ENCODE measurements around the gene RPL3. TPM values are rescaled to one million over a fixed set of nuclear protein-coding genes. Genes with fewer than 3 reads are reported as not detected.
"Not testable (repeated sequence)": the region's sequence is repeated elsewhere in the genome, so short reads cannot be mapped to it uniquely, and the experiment has no call there.

RPL3 gene
- polyA plus RNA-seq, 1 donor: 2,719 TPM

DNA sequence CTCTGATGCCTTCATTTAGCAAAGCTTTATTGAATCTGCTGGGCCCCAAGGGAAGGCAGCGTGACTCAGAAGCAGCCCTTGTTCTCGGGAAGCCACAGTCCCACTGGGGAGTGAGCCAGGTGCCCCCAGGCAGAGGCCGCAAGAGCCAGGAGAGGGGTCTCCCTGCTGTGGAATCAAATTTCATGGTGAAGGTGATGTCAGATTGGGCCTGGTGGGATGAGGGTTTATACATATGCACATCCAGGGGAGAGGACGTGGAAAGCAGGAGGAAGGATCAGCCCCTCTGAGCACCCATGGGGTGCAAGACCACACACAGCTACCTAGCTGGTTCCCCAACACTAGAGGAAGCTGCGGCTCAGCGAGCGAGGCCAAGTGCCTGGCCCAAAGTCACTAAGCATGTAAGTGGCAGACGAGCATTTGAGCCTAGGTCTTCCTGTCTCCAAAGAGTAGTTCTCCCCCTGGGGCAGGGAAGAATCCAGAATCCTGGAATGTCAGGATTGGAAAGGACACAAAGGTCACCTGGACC lies 32.3 kb upstream of the RPL3 start:
- no peak for DNase-seq

GRCh38 chr22:39350757-39351688 lies 31.6 kb upstream of the RPL3 start:
- DNase-seq: no peak

DNA sequence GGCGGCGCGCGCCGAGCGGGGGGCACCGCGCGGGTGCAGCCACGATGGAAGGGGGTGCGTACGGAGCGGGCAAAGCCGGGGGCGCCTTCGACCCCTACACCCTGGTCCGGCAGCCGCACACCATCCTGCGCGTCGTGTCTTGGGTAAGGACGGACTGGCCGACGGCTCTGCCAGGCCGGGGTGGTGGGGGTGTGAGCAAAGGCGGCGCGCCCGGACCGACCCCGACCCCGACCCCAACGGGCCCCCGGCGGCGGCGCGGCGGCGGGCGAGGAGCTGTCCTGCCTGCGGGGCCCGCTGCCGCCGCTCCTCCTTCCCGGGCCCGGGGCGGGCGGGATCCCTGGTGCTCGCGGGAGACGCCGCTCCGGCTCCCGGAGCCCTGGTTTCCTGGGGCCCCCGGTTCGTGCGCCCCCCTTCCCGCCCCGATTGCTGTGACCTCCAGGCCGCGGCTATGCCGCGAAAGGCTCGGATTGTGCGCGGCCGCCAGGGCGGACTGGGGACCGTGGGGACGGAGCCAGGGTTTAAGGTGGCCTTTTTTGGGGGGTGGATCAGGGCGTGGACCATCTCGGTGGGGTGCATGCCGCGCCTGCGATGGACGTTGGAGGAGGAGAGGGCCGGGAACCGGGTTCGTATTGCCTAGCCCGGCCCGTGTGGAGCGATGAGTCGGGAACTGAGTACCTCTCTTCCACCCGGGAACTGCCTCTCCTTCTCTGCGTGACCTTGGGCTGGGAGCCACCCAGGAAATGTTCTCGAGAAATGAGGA lies 30.7 kb upstream of the RPL3 start, which contains the start of gene SYNGR1:
Gene SYNGR1 (plus strand): TSS at position 25 of the 760 bp plus-strand sequence. CDS start 20 bp downstream, at position 45.
- no peak for DNase-seq

- peak; percentile 73 for DNase-seq
Measured at GRCh38 chr22:39349506-39349966, 30.1 kb upstream of the RPL3 start.

DNA sequence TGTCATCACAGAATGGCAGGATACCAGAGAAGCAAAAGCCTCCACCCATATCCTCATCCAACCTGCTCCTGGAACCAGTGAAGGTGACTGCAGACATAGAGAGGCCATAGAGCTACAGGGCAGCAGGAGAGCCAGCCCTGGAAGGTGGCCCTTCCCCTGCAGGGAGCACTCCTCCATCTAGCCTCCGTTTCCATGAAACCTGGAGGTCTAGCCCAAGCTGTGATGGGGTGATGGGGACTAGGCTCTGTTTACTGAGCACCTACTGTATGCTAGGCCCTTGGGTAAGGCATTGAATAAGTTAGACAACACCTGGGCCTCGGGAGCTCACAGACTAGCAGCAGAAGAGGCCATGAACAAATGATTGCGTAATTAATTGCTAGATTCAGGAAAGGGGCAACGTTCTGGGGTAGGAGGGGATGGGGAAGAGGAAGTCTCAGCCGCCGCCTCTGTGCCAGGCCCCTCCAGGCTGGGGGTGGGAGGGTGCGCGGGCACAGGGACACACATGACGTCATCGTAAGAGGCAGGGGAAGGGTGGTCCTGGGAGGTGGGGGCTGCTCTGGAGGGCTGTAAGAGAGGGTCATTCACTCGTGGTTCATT lies 29.6 kb upstream of the RPL3 start:
- no peak for DNase-seq

DNA sequence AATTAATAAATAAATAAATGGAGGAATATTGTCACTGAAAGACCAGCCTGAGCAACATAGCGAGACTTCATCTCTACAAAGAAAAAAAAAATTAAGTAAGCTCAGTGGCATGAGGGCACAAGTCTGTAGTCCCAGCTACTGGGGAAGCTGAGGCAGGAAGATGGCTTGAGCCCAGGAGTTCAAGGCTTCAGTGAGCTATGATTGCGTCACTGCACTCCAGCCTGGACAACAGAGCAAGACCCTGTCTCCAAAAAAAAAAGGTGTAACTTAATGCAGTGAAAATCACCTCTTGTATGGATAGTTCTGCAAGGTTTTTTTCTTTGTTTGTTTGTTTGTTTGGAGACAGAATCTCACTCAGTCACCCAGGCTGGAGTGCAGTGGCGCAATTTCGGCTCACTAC lies 25.8 kb upstream of the RPL3 start:
- DNase-seq: no peak

DNA sequence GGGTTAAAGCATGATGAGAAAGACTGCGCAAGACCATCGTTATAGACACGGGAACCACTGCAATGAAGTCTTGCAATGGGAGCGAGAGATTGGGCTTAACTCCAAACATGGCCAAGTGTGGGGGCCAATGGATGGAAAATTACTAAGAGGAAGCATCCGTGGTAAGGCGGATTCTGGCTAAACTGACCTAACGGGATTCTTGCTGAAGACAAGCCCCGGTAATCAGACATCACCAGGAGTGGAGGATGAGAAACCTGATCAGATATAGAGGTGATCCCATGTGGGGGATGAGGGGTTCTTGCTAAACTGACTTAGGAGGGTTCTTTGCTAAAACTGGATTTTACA lies 24.6 kb upstream of the RPL3 start:
- no peak for DNase-seq

GRCh38 chr22:39343259-39344045 lies 24.0 kb upstream of the RPL3 start:
- DNase-seq: peak; percentile 48

DNA sequence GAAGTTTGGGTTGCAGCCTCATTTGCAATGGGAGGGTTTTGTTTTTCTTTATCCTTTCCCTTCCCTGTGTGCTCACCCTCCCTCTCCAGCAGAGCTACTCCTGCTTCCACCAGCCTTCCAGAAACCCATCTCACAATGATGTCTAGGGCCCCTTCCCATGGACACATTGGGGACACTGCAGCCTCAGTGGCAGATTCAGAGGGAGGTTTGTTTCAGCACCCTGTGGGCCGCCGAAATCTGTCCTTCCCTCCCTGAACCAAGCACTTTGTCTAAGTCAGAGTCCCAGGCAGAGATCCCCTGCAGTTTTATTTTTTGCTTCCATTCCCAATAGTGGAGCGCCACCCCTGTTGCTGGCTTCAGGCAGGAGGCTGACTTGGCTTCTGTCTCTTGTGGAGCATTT lies 21.8 kb upstream of the RPL3 start:
- no peak for DNase-seq

DNA sequence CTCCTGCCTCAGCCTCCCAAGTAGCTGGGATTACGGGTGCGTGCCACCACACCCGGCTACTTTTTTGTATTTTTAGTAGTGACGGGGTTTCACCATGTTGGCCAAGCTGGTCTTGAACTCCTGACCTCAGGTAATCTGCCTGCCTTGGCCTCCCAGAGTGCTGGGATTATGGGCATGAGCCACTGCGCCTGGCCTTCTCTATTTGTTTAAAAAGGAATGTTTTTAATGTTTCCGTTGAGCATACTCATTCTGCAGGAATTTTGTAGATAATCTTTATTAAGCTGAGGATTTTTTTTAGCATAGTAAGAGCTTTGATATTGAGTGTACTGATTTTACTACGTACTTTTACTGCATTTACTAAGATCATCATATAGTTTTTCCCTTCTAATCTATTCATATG lies 20.4 kb upstream of the RPL3 start:
- DNase-seq: not testable (repeated sequence)

- no peak for DNase-seq
Measured at GRCh38 chr22:39336411-39336810, 17.0 kb upstream of the RPL3 start.

- DNase-seq: no peak
Measured at GRCh38 chr22:39332441-39333064, 13.1 kb upstream of the RPL3 start.

DNA sequence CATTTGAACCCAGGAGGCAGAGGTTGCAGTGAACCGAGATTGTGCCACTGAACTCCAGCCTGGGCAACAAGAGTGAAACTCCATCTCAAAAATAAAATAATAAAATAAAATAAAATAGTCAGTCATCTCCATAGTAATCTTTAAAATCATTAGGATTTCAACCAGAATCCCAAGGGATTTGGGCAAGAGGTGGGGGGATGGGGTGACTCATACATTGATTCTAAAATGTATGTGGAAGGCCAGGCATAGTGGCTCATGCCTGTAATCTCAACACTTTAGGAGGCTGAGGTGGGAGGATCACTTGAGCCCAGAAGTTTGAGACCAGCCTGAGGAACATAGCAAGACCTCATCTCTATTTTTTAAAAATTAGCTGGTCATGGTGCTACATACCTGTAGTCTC lies 11.1 kb upstream of the RPL3 start:
- not testable (repeated sequence) for DNase-seq

DNA sequence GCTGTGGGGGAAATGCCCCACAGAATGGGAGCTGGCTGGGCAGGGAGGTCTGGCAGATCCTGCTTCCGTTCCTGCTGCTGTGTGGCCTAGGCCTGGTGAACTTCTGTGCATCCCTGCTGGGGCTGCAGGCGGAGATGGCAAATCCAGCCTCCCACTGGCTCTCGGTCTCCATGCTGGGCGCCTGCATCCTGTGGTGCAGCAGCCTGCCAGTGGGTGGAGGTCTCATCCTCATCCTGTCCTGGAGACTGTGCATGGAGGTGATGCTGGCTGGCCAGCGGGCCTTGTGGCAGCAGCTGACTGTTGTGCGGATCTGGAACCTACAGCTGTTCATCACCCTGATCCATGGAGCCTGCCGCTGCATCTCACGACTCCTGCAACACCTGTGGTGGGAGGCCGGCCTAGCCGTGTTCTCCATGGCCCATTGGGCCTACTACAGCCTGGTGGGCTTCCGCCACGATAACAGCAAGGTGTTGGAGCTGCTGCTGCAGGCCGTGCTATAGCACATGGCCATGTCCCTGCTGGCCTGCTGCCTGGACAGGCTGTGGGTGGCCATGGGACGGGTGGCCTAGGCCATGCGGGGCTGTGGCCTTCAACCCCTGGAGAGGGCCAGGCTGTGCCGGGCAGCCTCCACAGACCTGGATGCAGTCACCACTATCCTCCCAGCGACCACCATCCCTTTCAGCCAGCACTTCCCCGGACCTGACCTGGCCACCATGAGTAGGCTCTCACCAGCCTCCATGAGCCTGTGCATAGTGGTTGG lies 8.8 kb upstream of the RPL3 start:
- DNase-seq: no peak

DNA sequence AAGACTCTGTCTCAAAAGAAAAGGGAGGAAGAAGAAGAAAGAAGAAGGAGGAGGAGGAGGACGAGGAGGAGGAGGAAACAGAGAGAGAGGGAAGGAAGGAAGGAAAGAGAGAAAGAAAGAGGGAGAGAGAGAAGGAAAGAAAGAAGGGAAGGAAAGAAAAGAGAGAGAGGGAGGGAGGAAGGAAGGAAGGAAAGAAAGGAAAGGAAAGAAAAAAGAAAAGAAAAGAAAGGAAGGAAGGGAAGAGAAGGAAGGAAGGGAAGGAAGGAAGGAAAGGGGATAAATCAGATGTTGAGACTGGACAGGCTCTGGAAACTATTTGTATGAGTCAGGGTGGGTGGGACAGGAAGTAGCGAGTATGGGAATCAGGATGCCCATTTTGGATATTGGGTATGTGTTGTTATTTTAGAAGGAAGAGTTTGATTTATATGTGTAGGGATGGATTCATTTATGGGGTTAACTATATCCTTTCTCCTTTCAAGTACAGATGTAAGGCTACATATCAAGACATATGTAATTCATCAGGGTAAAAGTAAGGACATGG lies 6.0 kb upstream of the RPL3 start:
- DNase-seq: no peak

DNA sequence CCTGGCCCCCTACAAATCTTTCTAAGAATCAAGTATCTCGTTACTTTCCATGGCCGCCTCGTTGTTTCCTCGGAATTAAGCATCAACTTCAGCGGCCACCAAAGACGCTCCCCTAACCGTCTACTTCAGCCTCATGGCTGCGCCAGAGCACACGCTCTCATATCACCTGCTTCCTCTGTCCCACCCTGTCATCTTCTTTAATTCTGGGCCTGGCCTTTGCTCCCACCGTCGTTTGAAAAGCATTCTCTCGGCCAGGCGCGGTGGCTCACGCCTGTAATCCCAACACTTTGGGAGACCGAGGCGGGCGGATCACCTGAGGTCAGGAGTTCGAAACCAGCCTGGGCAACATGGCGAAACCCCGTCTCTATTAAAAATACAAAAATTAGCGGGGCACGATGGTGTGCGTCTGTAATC lies 1.2 kb upstream of the RPL3 start:
- not testable (repeated sequence) for DNase-seq

DNA sequence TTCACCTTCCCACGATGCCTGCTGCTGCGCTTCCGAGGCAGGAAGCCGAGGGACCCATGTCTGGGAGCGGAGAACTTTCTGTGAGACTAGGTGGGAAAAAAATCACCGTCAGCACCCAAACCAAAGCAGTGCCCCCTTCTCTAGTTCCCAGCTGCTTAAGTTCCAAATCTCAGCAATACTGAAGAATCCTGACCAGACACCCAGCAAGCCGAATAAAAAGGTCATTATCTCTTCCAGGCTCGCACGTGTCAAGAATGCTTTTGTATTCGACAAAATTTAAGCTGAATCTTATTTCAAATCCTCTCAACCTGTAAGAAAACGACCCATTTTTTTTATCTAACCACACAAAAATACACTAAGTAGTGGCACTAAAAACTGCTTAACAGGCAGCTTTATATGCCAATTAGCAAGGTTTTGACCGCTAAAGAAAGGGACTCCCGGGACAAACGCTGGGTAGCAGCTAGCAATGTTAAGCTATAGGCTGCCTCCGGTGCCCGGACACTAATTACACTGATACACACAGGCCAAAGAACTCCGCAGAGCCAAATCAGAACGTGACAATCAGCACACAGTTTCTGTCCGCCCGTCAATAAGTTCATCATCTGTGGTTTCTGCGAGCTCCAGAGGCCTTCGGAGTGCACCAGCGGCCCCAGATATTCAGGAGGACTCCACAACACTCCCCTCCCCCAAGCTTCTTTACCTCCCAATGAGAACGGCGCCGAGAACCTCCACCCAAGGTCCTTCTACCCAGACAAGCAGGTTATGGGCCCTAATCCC lies 728 bp downstream of the RPL3 start:
- no peak for DNase-seq

- DNase-seq: no peak
Measured at GRCh38 chr22:39317775-39318506, 1.5 kb downstream of the RPL3 start.

Measured in hindlimb muscle (tissue), 1 donor.